ENCODE results near the gene FXYD5. TPM values are rescaled to one million over a fixed set of nuclear protein-coding genes. Genes with fewer than 3 reads are reported as not detected.

The FXYD5 gene
- total RNA-seq, 1 experiment from 2014 or later = 33.6 TPM

DNA sequence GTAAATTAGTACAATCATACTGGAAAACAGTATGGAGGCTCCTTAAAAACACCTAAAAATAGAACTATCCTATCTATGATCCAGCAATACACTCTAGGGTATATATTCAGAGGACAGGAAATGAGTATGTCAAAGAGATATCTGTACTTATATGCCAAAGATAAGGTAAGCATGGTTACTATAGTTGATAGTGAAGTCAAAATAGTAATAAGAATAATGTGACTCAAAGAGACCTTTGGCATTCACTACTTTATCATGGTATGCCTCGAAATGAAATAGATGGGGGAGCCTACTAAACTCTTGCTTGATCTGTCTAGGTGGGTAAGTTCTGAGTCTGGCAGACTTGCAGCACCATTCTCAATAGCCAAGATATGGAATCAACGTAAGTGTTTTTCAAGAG, 30.3 kb downstream of the FXYD5 start:
- ATAC-seq (no peak), DNase-seq (ENCODE audit: low read depth, low spot score) (no peak)
- intact Hi-C loops (cut with micrococcal nuclease; ENCODE audit: unreplicated experiment) = no loop called here
- ChIA-PET CTCF (no interaction called here), POLR2A (no interaction called here)
- Histone ChIP-seq H3K4me1 (ENCODE audit: control insufficient read depth, insufficient read depth, low read length) (no peaks in the 10 kb centered on the region), H3K9me3 (ENCODE audit: control insufficient read depth, insufficient read depth, low read depth, low read length) (no peaks in the 10 kb centered on the region), H3K4me3 (ENCODE audit: low read depth in 2 of 2, low read length in 2 of 2) (no peak overlapping the region), H3K27ac (ENCODE audit: low read length) (no peak overlapping the region), H3K36me3 (ENCODE audit: control insufficient read depth, insufficient read depth, low read length) (no peaks in the 10 kb centered on the region), H3K27me3 (ENCODE audit: control insufficient read depth, insufficient read depth, low read length) (no peaks in the 10 kb centered on the region)
- no peak for TF ChIP-seq POLR2AphosphoS5 (IDR thresholded peaks at IDR 0.05; ENCODE audit: low read depth, low read length)
- no peak for TF ChIP-seq TCF7L2 (IDR thresholded peaks at IDR 0.05; ENCODE audit: low read depth, low read length)
- no peak for TF ChIP-seq SIN3A (IDR thresholded peaks at IDR 0.05; ENCODE audit: borderline replicate concordance, insufficient read depth, low read depth, low read length)
- TF ChIP-seq, protein P1, sequence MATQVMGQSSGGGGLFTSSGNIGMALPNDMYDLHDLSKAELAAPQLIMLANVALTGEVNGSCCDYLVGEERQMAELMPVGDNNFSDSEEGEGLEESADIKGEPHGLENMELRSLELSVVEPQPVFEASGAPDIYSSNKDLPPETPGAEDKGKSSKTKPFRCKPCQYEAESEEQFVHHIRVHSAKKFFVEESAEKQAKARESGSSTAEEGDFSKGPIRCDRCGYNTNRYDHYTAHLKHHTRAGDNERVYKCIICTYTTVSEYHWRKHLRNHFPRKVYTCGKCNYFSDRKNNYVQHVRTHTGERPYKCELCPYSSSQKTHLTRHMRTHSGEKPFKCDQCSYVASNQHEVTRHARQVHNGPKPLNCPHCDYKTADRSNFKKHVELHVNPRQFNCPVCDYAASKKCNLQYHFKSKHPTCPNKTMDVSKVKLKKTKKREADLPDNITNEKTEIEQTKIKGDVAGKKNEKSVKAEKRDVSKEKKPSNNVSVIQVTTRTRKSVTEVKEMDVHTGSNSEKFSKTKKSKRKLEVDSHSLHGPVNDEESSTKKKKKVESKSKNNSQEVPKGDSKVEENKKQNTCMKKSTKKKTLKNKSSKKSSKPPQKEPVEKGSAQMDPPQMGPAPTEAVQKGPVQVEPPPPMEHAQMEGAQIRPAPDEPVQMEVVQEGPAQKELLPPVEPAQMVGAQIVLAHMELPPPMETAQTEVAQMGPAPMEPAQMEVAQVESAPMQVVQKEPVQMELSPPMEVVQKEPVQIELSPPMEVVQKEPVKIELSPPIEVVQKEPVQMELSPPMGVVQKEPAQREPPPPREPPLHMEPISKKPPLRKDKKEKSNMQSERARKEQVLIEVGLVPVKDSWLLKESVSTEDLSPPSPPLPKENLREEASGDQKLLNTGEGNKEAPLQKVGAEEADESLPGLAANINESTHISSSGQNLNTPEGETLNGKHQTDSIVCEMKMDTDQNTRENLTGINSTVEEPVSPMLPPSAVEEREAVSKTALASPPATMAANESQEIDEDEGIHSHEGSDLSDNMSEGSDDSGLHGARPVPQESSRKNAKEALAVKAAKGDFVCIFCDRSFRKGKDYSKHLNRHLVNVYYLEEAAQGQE (IDR thresholded peaks at IDR 0.05; ENCODE audit: insufficient read depth in 1 of 2, low read depth in 2 of 2, low read length in 1 of 2) = no peak
- TF ChIP-seq, protein P2, sequence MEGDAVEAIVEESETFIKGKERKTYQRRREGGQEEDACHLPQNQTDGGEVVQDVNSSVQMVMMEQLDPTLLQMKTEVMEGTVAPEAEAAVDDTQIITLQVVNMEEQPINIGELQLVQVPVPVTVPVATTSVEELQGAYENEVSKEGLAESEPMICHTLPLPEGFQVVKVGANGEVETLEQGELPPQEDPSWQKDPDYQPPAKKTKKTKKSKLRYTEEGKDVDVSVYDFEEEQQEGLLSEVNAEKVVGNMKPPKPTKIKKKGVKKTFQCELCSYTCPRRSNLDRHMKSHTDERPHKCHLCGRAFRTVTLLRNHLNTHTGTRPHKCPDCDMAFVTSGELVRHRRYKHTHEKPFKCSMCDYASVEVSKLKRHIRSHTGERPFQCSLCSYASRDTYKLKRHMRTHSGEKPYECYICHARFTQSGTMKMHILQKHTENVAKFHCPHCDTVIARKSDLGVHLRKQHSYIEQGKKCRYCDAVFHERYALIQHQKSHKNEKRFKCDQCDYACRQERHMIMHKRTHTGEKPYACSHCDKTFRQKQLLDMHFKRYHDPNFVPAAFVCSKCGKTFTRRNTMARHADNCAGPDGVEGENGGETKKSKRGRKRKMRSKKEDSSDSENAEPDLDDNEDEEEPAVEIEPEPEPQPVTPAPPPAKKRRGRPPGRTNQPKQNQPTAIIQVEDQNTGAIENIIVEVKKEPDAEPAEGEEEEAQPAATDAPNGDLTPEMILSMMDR (IDR thresholded peaks at IDR 0.05) = no peak
- in situ Hi-C loops (cut with HindIII; ENCODE audit: low pct_unique_long_range_greater_than_20kb, low sequenced_read_pairs) = no loop called here
- BruUV-seq (replicated peaks) = no TSS peak

DNA sequence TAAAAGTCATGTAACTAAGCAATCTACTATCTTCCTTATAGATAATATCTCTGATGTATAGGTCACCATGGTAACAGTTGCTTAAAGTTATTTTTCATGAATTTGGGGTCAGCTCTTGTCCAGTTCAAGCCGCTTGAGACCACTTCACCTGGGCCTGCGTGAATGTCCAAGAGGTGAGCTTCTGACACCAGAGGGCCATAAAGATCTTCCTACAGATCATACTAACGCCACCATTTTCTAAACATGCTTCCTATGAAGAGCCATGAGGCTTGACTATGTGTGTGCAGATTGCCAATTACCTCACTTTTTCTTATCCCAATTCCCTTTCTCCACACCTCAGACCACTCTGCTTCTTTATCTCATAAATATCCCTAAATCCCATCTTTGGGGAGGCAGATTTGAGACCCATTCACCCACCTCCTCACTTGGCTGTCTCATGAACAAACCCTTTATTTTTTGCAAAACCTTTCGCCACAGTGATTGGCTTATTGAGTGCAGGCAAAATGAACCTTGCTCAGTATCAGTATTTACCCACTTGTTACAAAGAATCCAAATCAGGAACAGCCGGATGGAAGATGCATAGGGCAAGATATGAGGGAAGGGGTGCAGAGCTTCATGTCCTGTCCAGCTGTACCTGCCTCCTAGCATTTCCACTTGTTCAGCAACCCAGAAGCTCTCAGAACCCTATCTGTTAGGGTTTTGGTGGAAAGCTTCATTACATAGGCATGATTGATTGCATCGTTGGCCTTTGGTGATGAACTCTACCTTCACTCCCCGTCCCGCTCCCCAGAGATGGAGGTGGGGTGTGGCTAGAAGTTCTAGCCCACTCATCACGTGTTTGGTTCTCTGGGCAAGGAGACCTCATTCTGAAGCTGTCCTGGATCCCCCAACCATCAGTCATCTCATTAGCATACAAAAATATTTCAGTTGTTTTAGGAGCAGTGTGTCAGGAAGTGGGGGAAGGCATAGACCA, 39.8 kb downstream of the FXYD5 start:
- H3K4me1 ChIP-seq (ENCODE audit: control insufficient read depth, insufficient read depth, low read length) = no peaks in the 10 kb centered on the region
- no peak for DNase-seq (ENCODE audit: low read depth, low spot score)
- no peaks in the 10 kb centered on the region for H3K36me3 ChIP-seq (ENCODE audit: control insufficient read depth, insufficient read depth, low read length)
- ATAC-seq = no peak
- no peak overlapping the region for H3K27ac ChIP-seq (ENCODE audit: low read length)
- TF ChIP-seq, protein P1 (IDR thresholded peaks at IDR 0.05; ENCODE audit: insufficient read depth in 1 of 2, low read depth in 2 of 2, low read length in 1 of 2) = no peak
- TF ChIP-seq TCF7L2 (IDR thresholded peaks at IDR 0.05; ENCODE audit: low read depth, low read length) (no peak), SIN3A (IDR thresholded peaks at IDR 0.05; ENCODE audit: borderline replicate concordance, insufficient read depth, low read depth, low read length) (no peak), POLR2AphosphoS5 (IDR thresholded peaks at IDR 0.05; ENCODE audit: low read depth, low read length) (no peak)
- TF ChIP-seq, protein P2 (IDR thresholded peaks at IDR 0.05) = peak; percentile 21; the same call in 1 of the 2 replicates
- ChIA-PET POLR2A (no interaction called here), CTCF (interaction anchor here (0.6 kb wide), 1 partner anchor 16 kb away, joined by 8 read pairs; no protein-coding TSS in a partner anchor)
- peaks cover 3% of the 10 kb centered on the region; the same call in 1 of the 2 replicates for H3K9me3 ChIP-seq (ENCODE audit: control insufficient read depth, insufficient read depth, low read depth, low read length)
- intact Hi-C loops (cut with micrococcal nuclease; ENCODE audit: unreplicated experiment) = no loop called here
- no peak overlapping the region for H3K4me3 ChIP-seq (ENCODE audit: low read depth in 2 of 2, low read length in 2 of 2)
- peaks cover 20% of the 10 kb centered on the region for H3K27me3 ChIP-seq (ENCODE audit: control insufficient read depth, insufficient read depth, low read length)
- in situ Hi-C loops (cut with HindIII; ENCODE audit: low pct_unique_long_range_greater_than_20kb, low sequenced_read_pairs) = no loop called here
- no TSS peak for BruUV-seq (replicated peaks)
